SK-N-SH treated with all-trans-retinoic acid at 6 μM for 48 hours (cell line): Measurements from ENCODE around the gene IL20RB.

ENCODE experiments used
- ARNTL ChIP-seq: fragments of 450-650 bp; formaldehyde crosslinking; IDR thresholded peaks from 2 replicates; pipeline ENCODE4 v1.5.0; 2020; ENCODE audit warnings: low read depth, mild to moderate bottlenecking, moderate library complexity, borderline replicate concordance
- SNAI2 ChIP-seq: fragments of 250-450 bp; sonication (Bioruptor Pico); IDR thresholded peaks from 2 replicates; pipeline ENCODE4 v1.5.0; 2020; ENCODE audit warnings: mild to moderate bottlenecking, moderate library complexity
- ZC3H10 ChIP-seq: fragments of 250-450 bp; sonication (Bioruptor Pico); IDR thresholded peaks from 2 replicates; pipeline ENCODE4 v1.5.1; 2021; ENCODE audit warnings: mild to moderate bottlenecking, moderate library complexity

- TF ChIP-seq ZC3H10 (CRISPR knock-in tag) (no peak), SNAI2 (no peak), ARNTL (CRISPR knock-in tag) (no peak)
These were observed 32.2 kb upstream of the IL20RB start for GRCh38 chr3:136925425-136926190.
